ENCODE results near the gene LMF1.

DNA sequence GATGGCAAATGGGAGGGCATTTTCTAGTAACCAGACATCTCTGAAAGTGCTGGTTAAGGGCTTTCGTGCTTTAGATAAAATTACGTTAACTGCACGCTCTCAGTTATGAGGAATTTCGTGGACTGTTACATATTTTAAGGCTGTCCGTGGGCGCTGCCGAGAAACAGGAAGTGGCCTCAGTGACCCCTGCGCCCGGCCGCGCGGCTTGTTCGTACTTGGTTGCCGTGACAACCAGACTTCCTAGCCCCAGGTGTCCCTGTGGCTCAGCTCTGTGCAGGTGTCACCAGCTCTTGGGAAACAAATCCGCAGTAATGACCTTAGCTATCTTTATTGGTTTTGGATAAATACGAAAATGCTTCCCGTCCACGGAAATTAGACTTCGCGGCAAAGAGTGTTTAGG, 52.7 kb downstream of the LMF1 start:
- TF ChIP-seq EZH2 (IDR thresholded peaks at IDR 0.05; ENCODE audit: borderline replicate concordance, insufficient read depth, low read depth, low read length, poor library complexity, severe bottlenecking), result no peak
- TF ChIP-seq, protein P1, sequence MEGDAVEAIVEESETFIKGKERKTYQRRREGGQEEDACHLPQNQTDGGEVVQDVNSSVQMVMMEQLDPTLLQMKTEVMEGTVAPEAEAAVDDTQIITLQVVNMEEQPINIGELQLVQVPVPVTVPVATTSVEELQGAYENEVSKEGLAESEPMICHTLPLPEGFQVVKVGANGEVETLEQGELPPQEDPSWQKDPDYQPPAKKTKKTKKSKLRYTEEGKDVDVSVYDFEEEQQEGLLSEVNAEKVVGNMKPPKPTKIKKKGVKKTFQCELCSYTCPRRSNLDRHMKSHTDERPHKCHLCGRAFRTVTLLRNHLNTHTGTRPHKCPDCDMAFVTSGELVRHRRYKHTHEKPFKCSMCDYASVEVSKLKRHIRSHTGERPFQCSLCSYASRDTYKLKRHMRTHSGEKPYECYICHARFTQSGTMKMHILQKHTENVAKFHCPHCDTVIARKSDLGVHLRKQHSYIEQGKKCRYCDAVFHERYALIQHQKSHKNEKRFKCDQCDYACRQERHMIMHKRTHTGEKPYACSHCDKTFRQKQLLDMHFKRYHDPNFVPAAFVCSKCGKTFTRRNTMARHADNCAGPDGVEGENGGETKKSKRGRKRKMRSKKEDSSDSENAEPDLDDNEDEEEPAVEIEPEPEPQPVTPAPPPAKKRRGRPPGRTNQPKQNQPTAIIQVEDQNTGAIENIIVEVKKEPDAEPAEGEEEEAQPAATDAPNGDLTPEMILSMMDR (IDR thresholded peaks at IDR 0.05), result no peak

Measured in B cell (primary cell).